Neural cell (in vitro differentiated cells): ENCODE measurements around the gene NPR2. TPM values are rescaled to one million over a fixed set of nuclear protein-coding genes. Genes with fewer than 3 reads are reported as not detected.

Experiments
- polyA plus RNA-seq: library from polyadenylated mRNA; depleted of rRNA; stranded (reverse); fragments of >200 nt; gene quantifications from 2 replicates; pipeline ENCODE4 v1.2.3, GENCODE V29; 2014
- small RNA-seq, 3 experiments: library from RNA; depleted of rRNA; stranded (forward); fragments of <200 nt; gene quantifications; one replicate each; pipeline ENCODE3, GENCODE V24; 2012

Gene NPR2
- polyA plus RNA-seq, 1 donor from 2014 or later, result 9.6 TPM

Small RNA genes lying within 50 kb of the gene (small RNA-seq; reads per million reads assigned to genes)
- gene HINT2, result 0 to 0.86 (median 0.32) reads per million in 3 experiments

Other genes with a start within 250 kb of the NPR2 start
- gene TESK1, start 186.3 kb upstream of the NPR2 start, polyA plus RNA-seq, result 37.9 and 44.3 TPM in 2 replicates
- not detected in 2 replicates for gene CD72, start 173.2 kb upstream of the NPR2 start, polyA plus RNA-seq
- not detected in 2 replicates for gene SIT1, start 140.7 kb upstream of the NPR2 start, polyA plus RNA-seq
- 9,508 TPM in 1 of 2 replicates, not detected in the other for gene RMRP, start 133.6 kb upstream of the NPR2 start, polyA plus RNA-seq
- gene CCDC107, start 133.3 kb upstream of the NPR2 start, polyA plus RNA-seq, result 41.4 and 44.4 TPM in 2 replicates
- 0.51 TPM in 1 of 2 replicates, not detected in the other for gene ARHGEF39, start 126.4 kb upstream of the NPR2 start, polyA plus RNA-seq
- not detected in 2 replicates for gene CA9, start 117.7 kb upstream of the NPR2 start, polyA plus RNA-seq
- not detected in 2 replicates for gene TPM2, start 101.7 kb upstream of the NPR2 start, polyA plus RNA-seq
- gene TLN1, start 59.4 kb upstream of the NPR2 start, polyA plus RNA-seq, result 7.1 and 9.0 TPM in 2 replicates
- 88.4 and 92.9 TPM in 2 replicates for gene CREB3, start 58.9 kb upstream of the NPR2 start, polyA plus RNA-seq
- gene GBA2, start 42.4 kb upstream of the NPR2 start, polyA plus RNA-seq, result 102 and 113 TPM in 2 replicates
- gene RGP1, start 42.3 kb upstream of the NPR2 start, polyA plus RNA-seq, result 8.1 and 9.9 TPM in 2 replicates
- not detected in 2 replicates for gene MSMP, start 37.3 kb upstream of the NPR2 start, polyA plus RNA-seq
- gene SPAG8, start 20.7 kb downstream of the NPR2 start, polyA plus RNA-seq, result 2.9 and 4.2 TPM in 2 replicates
- gene HINT2, start 23.5 kb downstream of the NPR2 start, polyA plus RNA-seq, result 31.0 and 31.6 TPM in 2 replicates
- 0.09 TPM in 1 of 2 replicates, not detected in the other for gene FAM221B, start 37.1 kb downstream of the NPR2 start, polyA plus RNA-seq
- gene TMEM8B, start 37.6 kb downstream of the NPR2 start, polyA plus RNA-seq, result 12.7 and 12.9 TPM in 2 replicates
- not detected in 2 replicates for gene OR13J1, start 78.8 kb downstream of the NPR2 start, polyA plus RNA-seq
- gene HRCT1, start 114.6 kb downstream of the NPR2 start, polyA plus RNA-seq, result 0.84 TPM in 1 of 2 replicates, not detected in the other
- 0.35 TPM in 1 of 2 replicates, not detected in the other for gene SPAAR, start 117.9 kb downstream of the NPR2 start, polyA plus RNA-seq
- gene OR2S2, start 166.6 kb downstream of the NPR2 start, polyA plus RNA-seq, result not detected in 2 replicates
- gene RECK, start 245.3 kb downstream of the NPR2 start, polyA plus RNA-seq, result 6.9 and 10.2 TPM in 2 replicates